ENCODE measurements around the gene CHD6.
"Not testable (repeated sequence)": the region's sequence is repeated elsewhere in the genome, so short reads cannot be mapped to it uniquely, and the experiment has no call there.

The CHD6 gene

DNA sequence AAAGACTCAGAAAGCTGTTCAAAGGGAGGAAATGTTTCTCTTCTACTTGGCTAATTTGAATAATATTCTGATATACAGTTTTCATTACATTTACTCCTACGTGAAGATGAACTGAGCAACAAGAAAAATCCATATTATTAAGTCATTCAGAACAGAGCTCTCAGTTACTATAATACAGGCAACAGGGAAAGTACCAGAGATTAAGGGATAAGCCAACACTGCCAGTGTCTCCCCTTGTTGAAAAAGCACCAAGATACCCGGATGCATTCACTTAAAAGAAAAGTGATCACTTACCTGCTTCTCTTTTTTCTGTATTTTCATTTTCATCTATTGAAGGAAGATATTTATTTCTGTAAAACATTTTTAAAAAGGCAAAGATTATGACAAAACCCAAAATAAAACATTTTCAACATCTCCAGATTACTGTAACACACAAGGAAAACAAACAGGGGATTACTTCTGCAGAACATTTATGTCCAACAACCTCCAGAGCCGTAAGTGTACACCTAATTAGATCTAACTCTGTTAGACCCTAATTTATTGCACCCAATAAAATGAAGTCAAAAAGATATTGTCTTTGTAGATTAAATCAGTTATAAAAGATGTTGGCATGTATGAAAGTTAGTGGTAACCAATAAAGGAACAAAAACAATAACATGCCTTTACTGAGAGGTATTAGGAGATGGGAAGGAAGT is 67.0 kb downstream of the CHD6 start:
- no peak for DNase-seq

DNA sequence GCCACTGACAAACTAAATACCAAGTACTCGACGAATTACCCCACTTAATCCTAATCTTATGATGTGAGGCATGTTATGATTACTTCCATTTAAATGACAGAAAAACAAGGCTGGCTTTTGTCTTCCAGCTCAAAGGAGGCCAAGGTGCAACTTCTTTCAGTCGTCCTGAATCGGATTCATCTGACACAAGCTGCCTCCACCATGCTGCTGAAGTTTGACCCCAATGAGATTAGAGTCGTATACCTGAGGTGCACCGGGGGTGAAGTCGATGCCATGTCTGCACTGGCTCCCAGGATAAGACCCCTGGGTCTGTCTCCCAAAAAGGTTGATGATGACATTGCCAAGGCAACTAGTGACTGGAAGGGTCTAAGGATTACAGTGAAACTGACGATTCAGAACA is 71.0 kb downstream of the CHD6 start:
- no peak for DNase-seq

DNA sequence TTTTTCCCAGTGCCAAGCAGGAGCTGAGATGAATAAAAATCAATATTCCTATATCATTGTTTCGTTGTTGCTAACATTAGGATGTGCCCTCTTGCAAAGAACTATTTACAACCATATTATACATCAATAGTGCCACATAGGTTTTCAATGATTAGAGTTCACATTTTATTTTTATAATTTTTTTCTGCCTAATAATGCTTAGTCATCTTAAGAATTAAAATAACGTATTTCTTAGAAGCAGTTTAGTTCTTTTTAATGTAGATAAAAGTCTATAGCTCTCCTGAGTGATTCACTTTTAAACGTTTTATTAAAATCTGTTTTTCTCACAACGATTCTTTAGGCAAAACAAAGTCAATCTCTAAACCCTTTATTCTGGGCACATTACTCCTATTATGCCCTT is 71.6 kb downstream of the CHD6 start:
- no peak for DNase-seq

DNA sequence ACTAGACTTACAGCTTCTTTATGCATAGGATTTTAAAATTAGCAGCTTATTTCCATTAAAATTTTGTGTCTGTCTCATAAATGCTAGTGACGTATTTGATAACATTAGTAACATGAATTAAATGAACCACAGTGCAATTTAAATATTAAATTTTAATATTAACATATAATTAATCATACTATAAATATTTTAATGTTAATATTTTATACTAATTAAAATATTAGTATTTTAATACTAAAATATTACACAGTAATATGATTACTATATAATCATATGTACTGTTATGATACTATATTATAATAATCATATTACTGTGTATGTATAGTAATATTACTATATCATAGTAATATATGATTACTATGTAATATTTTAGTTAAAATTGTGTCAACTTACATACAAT is 73.7 kb downstream of the CHD6 start:
- no peak for DNase-seq

DNA sequence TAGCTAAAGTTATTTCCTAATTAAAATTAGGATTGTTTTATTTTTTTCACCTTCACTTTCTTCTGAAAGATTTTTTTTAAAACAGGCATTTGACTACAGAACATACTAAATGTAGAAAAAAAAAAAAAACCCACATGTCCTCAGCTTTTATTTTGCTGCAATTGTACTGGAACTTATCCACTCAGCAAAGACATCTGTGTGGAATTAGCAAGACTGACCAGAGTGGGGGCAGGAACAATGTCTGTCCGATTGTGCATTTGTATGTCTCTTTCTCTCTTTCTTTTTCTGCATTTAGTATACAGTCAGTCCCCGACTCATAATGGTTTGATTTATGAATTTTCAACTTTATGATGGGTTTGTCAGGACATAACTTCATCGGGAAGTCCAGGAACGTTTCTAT is 77.3 kb downstream of the CHD6 start:
- DNase-seq: no peak

DNA sequence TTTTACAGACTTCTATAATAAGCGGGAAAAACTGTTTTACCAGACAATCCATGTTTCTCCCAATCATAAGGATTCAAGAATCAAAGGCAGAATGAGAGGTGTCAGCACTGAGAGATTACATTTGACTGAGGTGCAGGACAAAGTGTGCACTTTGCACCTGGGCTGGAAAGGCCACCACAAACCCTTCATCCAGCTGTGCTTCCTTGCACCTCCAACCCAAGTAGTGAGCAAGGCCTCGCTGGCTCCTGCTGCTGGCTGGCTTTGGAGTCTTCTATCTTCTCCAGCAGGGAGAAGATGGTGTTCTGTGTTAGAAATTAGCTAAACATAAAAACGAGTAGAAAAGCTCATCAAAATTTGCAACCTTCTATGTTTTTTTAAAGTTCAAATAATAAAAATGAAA is 77.7 kb downstream of the CHD6 start:
- no peak for DNase-seq

DNA sequence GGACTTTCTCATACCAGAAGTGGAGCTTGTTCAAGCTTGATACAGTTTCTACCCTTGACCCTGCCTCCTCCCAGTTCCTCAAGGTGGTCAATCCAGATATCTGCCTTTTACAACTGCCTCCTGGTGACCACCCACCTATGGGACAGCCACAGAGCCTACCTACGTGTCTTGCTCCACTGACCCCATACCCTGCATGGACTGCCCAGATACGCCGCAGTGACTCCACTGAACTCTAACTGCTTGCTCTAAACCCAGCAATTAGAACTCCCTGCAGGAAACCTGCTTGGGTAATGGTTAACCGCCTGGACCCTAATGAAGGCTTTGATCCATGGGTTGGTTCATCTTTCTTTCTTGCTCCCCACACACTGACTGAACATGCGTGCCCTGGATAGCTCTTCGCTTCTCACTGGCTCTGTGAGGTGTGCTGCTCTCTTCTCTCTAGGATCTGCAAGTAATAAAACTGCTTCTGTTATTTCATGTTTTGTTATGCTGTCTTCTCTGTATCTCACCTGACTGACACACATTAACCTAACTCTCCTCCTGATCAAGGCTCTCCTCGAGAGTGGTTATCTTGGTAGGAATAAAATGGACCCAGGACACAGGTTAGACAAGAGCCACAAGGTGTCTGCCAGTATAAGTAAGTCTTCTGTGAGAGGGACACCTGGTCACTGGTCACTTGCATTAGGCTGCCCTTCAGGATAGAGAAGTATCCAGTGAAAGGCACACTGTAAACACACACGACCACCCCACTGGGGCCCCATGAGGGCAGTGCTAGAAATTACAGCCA is 79.2 kb downstream of the CHD6 start:
- no peak for DNase-seq

DNA sequence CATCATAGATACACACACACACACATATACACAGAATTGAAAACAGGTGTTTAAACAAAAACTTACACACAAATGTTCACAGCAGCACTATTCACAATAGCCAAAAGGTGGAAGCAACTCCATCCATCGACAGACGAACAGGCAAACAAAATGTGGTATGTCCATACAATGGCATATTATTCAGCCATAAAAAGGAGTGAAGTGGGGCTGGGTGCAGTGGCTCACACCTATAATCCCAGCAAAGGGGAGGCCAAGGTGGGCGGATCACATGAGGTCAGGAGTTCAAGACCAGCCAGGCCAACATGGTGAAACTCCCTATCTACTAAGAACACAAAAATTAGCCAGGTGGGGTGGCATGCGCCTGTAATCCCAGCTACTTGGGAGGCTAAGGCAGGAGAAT is 80.3 kb downstream of the CHD6 start:
- DNase-seq: no peak

DNA sequence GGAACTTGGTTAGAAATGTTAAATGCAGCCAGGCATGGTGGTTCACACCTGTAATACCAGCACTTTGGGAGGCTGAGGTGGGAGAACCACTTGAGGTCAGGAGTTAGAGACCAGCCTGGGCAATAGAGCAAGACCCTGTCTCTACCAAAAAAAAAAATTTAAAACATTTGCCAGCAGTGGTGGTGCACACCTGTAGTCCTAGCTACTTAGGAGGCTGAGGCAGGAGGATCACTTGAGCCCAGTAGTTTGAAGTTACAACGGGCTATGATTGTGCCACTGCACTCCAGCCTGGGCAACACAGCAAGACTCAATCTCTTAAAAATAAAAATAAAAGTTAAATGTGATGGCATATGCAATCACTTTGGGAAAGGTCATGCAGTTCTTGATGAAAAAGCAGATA is 82.6 kb downstream of the CHD6 start:
- DNase-seq: not testable (repeated sequence)

DNA sequence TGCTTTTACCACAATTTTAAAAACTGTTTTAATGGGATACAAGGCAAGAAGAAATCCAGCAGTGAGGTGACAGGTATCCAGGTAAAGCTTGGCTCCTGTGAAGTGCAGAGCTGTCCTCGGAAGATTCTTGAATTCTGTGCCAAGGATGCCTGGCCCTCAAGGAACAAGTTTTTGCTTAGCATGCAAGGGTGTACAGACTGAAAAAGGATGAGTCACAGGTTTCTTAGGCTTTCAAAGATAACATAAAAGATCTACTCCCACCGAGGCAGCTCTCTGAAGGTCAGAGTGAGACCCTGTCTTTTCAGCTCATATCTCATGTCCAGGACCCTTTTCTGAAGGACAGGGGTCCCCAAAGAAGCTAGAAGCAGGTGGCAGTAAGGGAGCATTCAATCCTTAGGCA is 83.3 kb downstream of the CHD6 start:
- DNase-seq: no peak

DNA sequence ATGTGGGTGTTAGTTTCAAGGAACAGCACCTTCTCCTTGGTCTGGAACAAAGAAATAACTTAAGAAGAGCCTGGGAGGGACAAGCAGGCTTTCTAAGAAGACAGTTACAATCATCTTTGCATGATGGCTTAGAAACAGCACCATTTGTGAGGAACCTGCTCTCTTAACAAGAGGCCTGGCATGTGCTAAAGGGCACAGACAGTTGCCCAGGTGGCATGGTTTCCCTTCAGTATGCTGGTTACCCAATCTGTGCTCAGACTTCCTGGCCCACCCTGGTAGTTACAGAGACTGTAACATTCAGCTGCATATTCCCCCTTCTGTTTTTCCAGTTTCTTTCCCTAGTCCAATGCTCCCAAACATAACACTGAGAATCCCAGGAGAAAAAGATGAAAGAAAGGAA is 84.0 kb downstream of the CHD6 start:
- no peak for DNase-seq

DNA sequence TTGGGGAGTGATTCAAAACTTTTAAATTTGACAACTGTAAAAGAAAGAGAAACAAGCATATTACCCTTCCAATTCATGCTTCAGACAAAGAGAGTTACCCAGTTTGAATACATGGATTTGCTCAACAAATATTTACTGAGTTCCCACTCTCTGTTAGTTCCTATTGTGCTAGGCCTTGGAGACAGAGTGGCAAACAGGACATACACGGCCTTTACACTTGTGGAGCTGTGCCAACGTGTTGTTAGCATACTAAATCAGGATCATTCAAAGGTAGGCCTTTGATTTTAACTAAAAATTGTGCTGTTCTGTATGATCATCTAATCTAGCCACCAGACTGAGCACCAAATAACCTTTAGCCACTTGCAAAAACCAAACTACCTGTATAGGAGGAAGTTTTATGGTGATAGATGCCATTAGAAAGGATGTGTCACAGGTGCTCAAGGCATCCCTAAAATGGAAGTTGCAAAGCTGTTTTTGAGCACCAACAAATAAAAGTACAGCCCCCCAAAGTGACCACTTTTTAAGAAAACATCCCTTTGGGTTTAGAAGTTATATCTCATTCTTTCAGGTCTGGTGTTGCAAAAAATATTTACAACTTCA is 84.5 kb downstream of the CHD6 start:
- DNase-seq: no peak

DNA sequence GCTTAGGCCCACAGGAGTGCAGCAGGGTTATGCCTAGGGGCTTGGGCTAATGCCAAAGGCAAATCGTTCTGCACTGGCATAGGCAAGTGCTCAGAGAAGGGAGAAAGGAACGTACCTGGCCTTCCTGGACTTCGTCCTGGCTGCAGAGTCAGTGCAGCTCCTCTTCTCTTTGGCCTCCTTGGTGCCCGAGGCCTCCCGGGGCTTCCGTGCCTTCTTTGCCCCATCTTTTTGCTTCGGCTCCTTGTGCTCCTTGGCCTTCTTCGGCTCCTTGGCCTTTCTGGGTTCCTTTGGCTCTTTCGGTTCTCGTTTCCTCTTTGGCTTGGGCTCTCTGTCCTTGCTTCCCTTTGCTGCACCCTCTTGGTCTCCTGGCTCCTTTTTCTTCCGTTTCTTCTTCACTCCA is 85.2 kb downstream of the CHD6 start:
- DNase-seq: no peak

DNA sequence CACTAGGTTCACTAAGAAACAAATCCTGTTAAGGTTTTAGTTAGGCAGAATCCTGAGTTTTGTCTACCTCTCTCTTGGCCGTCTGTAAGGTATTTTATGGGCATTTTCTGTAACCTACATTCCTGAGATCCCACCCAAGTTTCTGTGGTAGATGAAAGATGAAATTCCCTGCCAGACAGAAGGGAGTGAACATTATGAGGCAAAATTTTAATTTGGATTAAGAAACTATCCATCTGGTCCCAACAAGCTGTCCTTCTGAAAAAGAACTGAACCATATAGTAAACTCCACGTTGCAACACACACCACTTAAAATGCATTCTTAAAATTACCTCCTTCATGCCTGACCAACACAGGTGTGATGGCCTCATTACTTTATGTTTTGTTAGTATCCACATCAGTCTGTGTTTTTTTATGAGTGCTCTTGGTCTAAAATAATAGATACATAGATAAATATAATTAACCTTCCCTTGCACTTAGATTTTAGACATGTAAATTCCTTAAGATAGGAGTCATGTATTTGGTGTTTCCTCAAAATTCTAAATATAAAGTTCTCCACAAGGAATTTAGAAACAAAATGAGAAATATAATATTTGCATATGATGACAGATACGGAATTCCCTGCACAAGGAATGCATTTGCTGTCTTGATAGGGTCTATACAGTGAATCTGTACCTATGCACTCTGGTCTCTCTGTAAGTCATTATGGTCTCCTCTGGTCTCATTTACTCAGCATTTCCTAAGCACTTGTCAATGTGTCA is 86.5 kb downstream of the CHD6 start:
- DNase-seq: no peak

DNA sequence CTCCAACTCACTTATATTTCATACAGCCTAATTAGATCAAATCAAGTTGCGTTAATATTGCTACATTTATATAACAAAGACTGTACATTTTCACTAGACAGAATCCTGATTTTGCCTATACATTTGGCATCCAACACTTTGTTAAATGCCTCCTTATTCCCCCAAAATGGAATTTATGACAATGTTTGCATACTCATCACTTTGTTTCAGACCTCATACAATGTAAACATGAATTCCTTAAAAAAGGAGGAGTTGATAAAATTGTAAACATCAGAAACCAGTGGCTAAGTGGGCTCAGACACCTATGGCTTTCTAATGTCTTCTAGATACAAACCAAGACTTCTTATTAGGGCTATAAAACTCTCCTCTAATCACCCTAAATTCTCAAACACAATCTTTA is 87.3 kb downstream of the CHD6 start:
- no peak for DNase-seq

DNA sequence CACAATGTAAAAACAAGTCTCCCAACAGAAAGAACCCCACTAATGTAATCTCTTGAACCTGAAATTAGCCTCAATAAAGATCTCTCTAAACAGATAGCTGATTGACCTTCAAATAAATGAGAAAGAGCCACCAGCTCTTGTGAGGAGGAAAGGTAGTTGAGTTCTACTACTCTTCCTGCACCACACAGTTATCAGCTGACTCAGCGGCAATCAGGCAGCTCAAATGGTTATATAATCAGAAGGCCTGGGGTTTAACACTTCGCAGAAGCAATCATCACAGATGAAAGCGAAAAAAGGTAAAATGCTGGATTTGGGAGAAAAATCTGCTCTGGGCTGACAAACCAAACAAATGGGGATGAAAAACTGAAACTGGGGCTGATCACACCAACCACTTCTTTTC is 91.8 kb downstream of the CHD6 start:
- DNase-seq: no peak

DNA sequence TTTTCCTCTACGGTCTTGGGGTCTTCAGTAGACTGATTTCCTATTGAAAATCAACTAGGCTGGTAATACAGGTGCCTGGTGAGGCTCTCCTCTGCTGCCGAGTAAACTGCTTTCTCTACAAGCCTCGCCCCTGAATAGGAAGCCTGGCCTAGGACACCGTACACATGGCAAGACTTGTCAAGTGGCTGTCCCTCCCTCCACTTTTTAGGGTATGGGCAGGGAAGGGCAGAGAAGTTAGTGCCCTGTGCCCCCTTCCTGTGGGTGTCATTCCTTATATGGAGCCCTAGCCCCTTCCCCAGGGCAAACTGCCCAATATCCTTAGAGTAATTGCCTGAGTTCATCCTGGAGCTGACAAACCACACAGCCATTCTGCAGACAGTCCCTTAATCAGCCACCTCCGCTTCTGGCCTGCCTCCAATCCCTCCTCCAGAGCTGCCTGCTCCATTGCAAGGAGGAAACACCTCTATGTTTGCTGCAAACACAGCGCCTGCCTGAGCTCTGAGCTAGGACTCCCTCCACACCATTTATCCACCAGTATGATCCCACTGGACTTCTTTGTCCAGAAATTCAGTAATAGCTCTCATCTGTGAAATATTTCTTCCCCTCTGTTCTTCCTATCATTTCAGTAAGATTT is 93.1 kb downstream of the CHD6 start:
- peak in 40 of 56 donors; percentile 4 to 68 (median 38) for DNase-seq

DNA sequence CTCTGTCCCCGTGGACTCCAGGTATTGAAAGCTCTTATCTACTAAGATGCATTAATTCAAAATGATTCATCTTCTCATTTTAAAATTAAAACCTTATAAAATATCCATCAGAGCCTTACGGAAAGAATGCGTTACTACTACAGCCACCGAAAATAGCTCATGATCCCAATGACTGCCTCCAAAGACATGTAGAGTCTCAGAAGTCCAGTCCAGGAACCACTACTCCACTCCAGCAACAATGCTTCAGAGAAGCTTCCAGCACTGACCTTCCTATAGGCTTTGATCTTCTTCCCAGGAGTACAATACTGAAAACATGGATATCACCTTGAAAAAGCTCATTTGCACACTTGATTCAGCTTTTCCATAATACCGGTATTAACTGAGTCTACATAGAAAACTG is 94.3 kb downstream of the CHD6 start:
- no peak for DNase-seq

DNA sequence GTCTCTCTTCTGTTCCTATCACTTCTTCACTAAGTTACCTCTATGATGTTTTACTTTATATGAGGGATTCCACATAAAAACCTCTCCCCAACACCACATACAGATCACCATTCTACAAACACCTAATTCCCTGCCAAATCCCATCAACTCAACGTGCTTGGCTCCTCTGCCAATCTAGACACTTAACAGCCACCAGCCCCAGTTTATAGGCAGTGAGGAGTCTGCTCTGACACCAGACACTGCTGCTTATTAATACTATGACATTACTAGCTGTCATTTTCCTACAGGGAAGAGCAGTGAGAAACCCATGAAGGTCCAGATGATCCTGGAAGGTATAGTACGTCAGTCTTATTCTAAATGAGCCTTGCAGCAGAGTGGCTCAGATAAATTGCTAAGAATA is 104.3 kb downstream of the CHD6 start:
- no peak for DNase-seq

DNA sequence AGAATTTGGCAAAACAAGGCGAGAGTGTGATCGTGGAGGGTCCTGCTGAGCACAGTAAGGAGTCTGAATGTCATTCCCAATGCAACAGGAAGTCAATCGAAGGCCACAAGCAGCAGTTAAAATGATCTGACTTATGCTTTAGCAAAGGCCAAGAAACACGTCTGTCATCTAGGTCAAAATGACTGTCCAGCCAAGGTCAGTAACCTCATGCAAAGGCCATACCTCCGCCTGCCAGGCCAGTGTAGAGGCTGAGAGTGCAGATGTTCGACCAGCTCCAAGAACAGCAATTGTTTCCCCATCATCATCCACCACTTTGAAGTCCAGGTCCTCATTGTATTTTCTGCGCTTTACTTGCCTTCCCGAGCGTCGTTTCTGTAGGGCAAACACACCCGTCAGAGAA is 105.6 kb downstream of the CHD6 start:
- no peak for DNase-seq

DNA sequence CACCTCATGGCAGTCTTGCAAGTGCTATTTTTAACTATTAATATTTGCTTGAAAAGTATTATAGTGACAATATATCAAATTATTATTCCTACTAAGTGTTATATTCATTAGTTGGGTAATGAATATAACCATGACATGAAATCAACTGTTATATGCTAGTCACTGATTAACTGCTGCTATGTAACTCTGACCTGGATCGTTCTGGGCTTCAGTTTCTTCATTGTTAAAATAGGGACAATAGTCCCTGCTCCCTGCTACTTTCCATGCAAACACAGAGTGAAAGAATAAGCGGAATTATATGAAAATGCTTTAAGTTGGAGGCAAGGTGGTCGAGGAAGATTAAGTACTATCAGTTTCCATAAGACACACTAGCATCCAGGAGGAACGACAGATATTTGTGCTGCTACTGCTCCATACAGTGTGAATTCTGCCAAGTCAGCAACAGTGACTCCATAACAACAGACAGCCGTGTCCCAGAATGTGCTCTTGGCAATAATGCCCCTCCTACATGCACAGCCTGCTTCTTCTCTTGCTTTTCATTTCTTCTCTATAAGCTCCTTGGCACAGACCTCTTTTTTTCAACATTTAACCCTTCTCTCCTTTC is 107.2 kb downstream of the CHD6 start:
- DNase-seq: peak in 1 of 56 donors; percentile 2
